Measurements from ENCODE around the gene DDR1.
"Not testable (repeated sequence)": the region's sequence is repeated elsewhere in the genome, so short reads cannot be mapped to it uniquely, and the experiment has no call there.

DDR1 gene

GRCh38 chr6:30922447-30922852 lies 38.1 kb downstream of the DDR1 start:
- Histone ChIP-seq H3K4me1 (ENCODE audit: low read depth, poor library complexity, severe bottlenecking) (no peaks in the 10 kb centered on the region), H3K4me2 (no peak overlapping the region), H3K79me2 (ENCODE audit: insufficient read depth, low read depth) (no peaks in the 10 kb centered on the region), H4K20me1 (ENCODE audit: insufficient read depth) (no peaks in the 10 kb centered on the region), H3K27me3 (ENCODE audit: insufficient read depth, low read depth) (no peaks in the 10 kb centered on the region), H2AFZ (ENCODE audit: low read depth) (no peak overlapping the region), H3K4me3 (IDR thresholded peaks at IDR 0.05; ENCODE audit: insufficient read depth, low read depth, low read length) (no peak overlapping the region), H3K9ac (no peak overlapping the region), H3K36me3 (ENCODE audit: insufficient read depth) (no peaks in the 10 kb centered on the region), H3K27ac (no peak overlapping the region)
- no peak for TF ChIP-seq CTCF (conservative IDR thresholded peaks at IDR 0.05; ENCODE audit: low read depth, low read length)

GRCh38 chr6:30924040-30924627 lies 39.8 kb downstream of the DDR1 start:
- H3K4me3 ChIP-seq (IDR thresholded peaks at IDR 0.05; ENCODE audit: insufficient read depth, low read depth, low read length); H2AFZ ChIP-seq (ENCODE audit: low read depth); H3K4me1 ChIP-seq (ENCODE audit: low read depth, poor library complexity, severe bottlenecking); H3K4me2 ChIP-seq; H3K36me3 ChIP-seq (ENCODE audit: insufficient read depth); H3K27ac ChIP-seq; H3K27me3 ChIP-seq (ENCODE audit: insufficient read depth, low read depth); H3K79me2 ChIP-seq (ENCODE audit: insufficient read depth, low read depth); H4K20me1 ChIP-seq (ENCODE audit: insufficient read depth); H3K9ac ChIP-seq: not testable (repeated sequence)

- H3K27me3 ChIP-seq (ENCODE audit: insufficient read depth, low read depth): no peaks in the 10 kb centered on the region
- H3K27ac ChIP-seq: no peak overlapping the region
- no peaks in the 10 kb centered on the region for H3K79me2 ChIP-seq (ENCODE audit: insufficient read depth, low read depth)
- no peak overlapping the region for H3K4me2 ChIP-seq
- H3K9ac ChIP-seq: no peak overlapping the region
- no peaks in the 10 kb centered on the region for H3K4me1 ChIP-seq (ENCODE audit: low read depth, poor library complexity, severe bottlenecking)
- no peak for TF ChIP-seq CTCF (conservative IDR thresholded peaks at IDR 0.05; ENCODE audit: low read depth, low read length)
- H2AFZ ChIP-seq (ENCODE audit: low read depth): no peak overlapping the region
- H4K20me1 ChIP-seq (ENCODE audit: insufficient read depth): no peaks in the 10 kb centered on the region
- H3K4me3 ChIP-seq (IDR thresholded peaks at IDR 0.05; ENCODE audit: insufficient read depth, low read depth, low read length): no peak overlapping the region
- H3K36me3 ChIP-seq (ENCODE audit: insufficient read depth): no peaks in the 10 kb centered on the region
Measured at GRCh38 chr6:30926644-30927043, 42.3 kb downstream of the DDR1 start.

- H2AFZ ChIP-seq (ENCODE audit: low read depth); H3K27ac ChIP-seq; H3K36me3 ChIP-seq (ENCODE audit: insufficient read depth); H3K4me3 ChIP-seq (IDR thresholded peaks at IDR 0.05; ENCODE audit: insufficient read depth, low read depth, low read length); H3K4me1 ChIP-seq (ENCODE audit: low read depth, poor library complexity, severe bottlenecking); H3K9ac ChIP-seq; H3K27me3 ChIP-seq (ENCODE audit: insufficient read depth, low read depth); H4K20me1 ChIP-seq (ENCODE audit: insufficient read depth); H3K79me2 ChIP-seq (ENCODE audit: insufficient read depth, low read depth); H3K4me2 ChIP-seq: not testable (repeated sequence)
Measured at GRCh38 chr6:30927080-30927479, 42.8 kb downstream of the DDR1 start.

- no peak overlapping the region for H3K4me2 ChIP-seq
- H3K9ac ChIP-seq: no peak overlapping the region
- no peak for TF ChIP-seq CTCF (conservative IDR thresholded peaks at IDR 0.05; ENCODE audit: low read depth, low read length)
- no peaks in the 10 kb centered on the region for H4K20me1 ChIP-seq (ENCODE audit: insufficient read depth)
- H3K4me1 ChIP-seq (ENCODE audit: low read depth, poor library complexity, severe bottlenecking): no peaks in the 10 kb centered on the region
- no peak overlapping the region for H2AFZ ChIP-seq (ENCODE audit: low read depth)
- no peaks in the 10 kb centered on the region for H3K27me3 ChIP-seq (ENCODE audit: insufficient read depth, low read depth)
- H3K79me2 ChIP-seq (ENCODE audit: insufficient read depth, low read depth): no peaks in the 10 kb centered on the region
- H3K4me3 ChIP-seq (IDR thresholded peaks at IDR 0.05; ENCODE audit: insufficient read depth, low read depth, low read length): no peak overlapping the region
- H3K36me3 ChIP-seq (ENCODE audit: insufficient read depth): no peaks in the 10 kb centered on the region
- H3K27ac ChIP-seq: no peak overlapping the region
Measured at GRCh38 chr6:30928677-30929076, 44.4 kb downstream of the DDR1 start.
